BLaER1 (cell line): ENCODE data around the gene MAMLD1.

ENCODE experiments used
- H3K27ac ChIP-seq: shearing (Covaris generic); formaldehyde crosslinking; 2 replicates; pipeline ENCODE4 v1.8.1; 2022
- H3K27me3 ChIP-seq: shearing (Covaris generic); formaldehyde crosslinking; 2 replicates; pipeline ENCODE4 v1.8.1; 2022
- H3K36me3 ChIP-seq: shearing (Covaris generic); formaldehyde crosslinking; 2 replicates; pipeline ENCODE4 v1.8.1; 2022
- H3K4me1 ChIP-seq: shearing (Covaris generic); formaldehyde crosslinking; 2 replicates; pipeline ENCODE4 v1.8.1; 2022
- H3K4me2 ChIP-seq: shearing (Covaris generic); formaldehyde crosslinking; 2 replicates; pipeline ENCODE4 v1.8.1; 2022
- H3K4me3 ChIP-seq: shearing (Covaris generic); formaldehyde crosslinking; 2 replicates; pipeline ENCODE4 v1.8.1; 2022
- H3K9ac ChIP-seq: shearing (Covaris generic); formaldehyde crosslinking; 2 replicates; pipeline ENCODE4 v1.8.1; 2022
- H3K9me3 ChIP-seq: shearing (Covaris generic); formaldehyde crosslinking; 2 replicates; pipeline ENCODE4 v1.8.1; 2022
- H4K20me1 ChIP-seq: shearing (Covaris generic); formaldehyde crosslinking; 2 replicates; pipeline ENCODE4 v1.8.1; 2022
- Cebpa-rat ChIP-seq: shearing (Covaris generic); IDR thresholded peaks from 2 replicates; pipeline ENCODE4 v1.8.1; 2022

Gene MAMLD1

GRCh38 chrX:150454083-150454482, 91.0 kb downstream of the MAMLD1 start:
- Histone ChIP-seq H3K4me2 (no peak overlapping the region), H4K20me1 (no peaks in the 10 kb centered on the region), H3K9me3 (no peaks in the 10 kb centered on the region), H3K36me3 (no peaks in the 10 kb centered on the region), H3K4me1 (peaks cover 13% of the 10 kb centered on the region), H3K4me3 (no peak overlapping the region), H3K9ac (no peak overlapping the region), H3K27ac (no peak overlapping the region), H3K27me3 (no peaks in the 10 kb centered on the region)
- TF ChIP-seq Cebpa-rat = no peak

GRCh38 chrX:150454508-150455214, 91.5 kb downstream of the MAMLD1 start:
- no peak for TF ChIP-seq Cebpa-rat
- Histone ChIP-seq H3K36me3 (no peaks in the 10 kb centered on the region), H3K27me3 (no peaks in the 10 kb centered on the region), H3K4me3 (no peak overlapping the region), H4K20me1 (no peaks in the 10 kb centered on the region), H3K9me3 (no peaks in the 10 kb centered on the region), H3K4me1 (peaks cover 13% of the 10 kb centered on the region), H3K27ac (no peak overlapping the region), H3K4me2 (no peak overlapping the region), H3K9ac (no peak overlapping the region)

DNA sequence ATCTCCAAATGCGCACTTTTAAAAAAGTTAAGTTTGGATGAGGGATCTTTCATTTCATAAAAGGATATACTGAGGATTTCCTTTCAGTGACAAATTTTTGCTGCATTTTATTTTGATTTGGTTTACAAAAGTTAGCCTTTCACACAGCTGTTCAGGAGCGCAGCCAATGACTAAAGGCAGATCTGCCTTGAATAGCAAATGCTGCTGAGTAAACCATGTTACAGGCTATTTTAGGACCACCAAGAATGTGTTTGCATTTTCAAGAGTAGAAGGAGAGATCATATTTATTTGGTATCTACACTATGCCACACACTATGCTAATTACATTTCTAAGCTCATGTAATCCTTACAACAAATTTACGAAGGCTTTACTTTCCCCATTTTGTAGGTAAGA, 92.1 kb downstream of the MAMLD1 start:
- Histone ChIP-seq H3K9ac (no peak overlapping the region), H3K4me1 (peaks cover 10% of the 10 kb centered on the region), H3K9me3 (no peaks in the 10 kb centered on the region), H3K4me2 (no peak overlapping the region), H3K4me3 (no peak overlapping the region), H4K20me1 (no peaks in the 10 kb centered on the region), H3K36me3 (no peaks in the 10 kb centered on the region), H3K27me3 (no peaks in the 10 kb centered on the region), H3K27ac (no peak overlapping the region)
- no peak for TF ChIP-seq Cebpa-rat

- Histone ChIP-seq H3K27me3 (no peaks in the 10 kb centered on the region), H3K36me3 (no peaks in the 10 kb centered on the region), H3K9ac (no peak overlapping the region), H4K20me1 (no peaks in the 10 kb centered on the region), H3K27ac (no peak overlapping the region), H3K9me3 (no peaks in the 10 kb centered on the region), H3K4me3 (no peak overlapping the region), H3K4me1 (no peaks in the 10 kb centered on the region), H3K4me2 (no peak overlapping the region)
- TF ChIP-seq Cebpa-rat = no peak
Measured at GRCh38 chrX:150456466-150456865, 93.3 kb downstream of the MAMLD1 start.

GRCh38 chrX:150456941-150457340, 93.8 kb downstream of the MAMLD1 start:
- no peaks in the 10 kb centered on the region for H3K4me1 ChIP-seq
- no peak overlapping the region for H3K27ac ChIP-seq
- H4K20me1 ChIP-seq = no peaks in the 10 kb centered on the region
- no peaks in the 10 kb centered on the region for H3K9me3 ChIP-seq
- TF ChIP-seq Cebpa-rat = no peak
- H3K4me3 ChIP-seq = no peak overlapping the region
- H3K27me3 ChIP-seq = no peaks in the 10 kb centered on the region
- H3K4me2 ChIP-seq = no peak overlapping the region
- no peaks in the 10 kb centered on the region for H3K36me3 ChIP-seq
- no peak overlapping the region for H3K9ac ChIP-seq

DNA sequence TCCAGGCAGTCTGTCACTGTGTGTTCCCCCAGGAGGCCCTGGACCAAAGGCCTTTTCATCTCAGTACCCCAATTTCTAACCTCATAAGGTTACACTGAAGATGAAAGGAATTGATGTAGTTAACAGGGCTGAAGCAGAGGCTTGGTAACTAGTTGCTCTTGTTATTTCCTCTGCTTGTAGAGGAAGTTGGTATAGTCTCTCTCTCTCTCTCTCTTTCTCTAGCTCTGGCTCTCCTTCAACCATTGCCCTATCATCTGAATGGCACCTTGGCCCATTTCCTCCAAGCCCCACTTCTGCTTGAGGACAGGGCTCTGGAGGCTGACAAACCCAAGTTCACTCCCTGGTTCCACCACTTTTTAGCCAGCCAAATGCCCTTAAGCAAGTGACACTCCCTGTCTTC, 96.1 kb downstream of the MAMLD1 start:
- Histone ChIP-seq H3K36me3 (no peaks in the 10 kb centered on the region), H3K4me3 (no peak overlapping the region), H3K4me2 (no peak overlapping the region), H3K27me3 (no peaks in the 10 kb centered on the region), H4K20me1 (no peaks in the 10 kb centered on the region), H3K4me1 (no peaks in the 10 kb centered on the region), H3K27ac (no peak overlapping the region), H3K9me3 (no peaks in the 10 kb centered on the region), H3K9ac (no peak overlapping the region)
- no peak for TF ChIP-seq Cebpa-rat

- H4K20me1 ChIP-seq = no peaks in the 10 kb centered on the region
- no peak overlapping the region for H3K27ac ChIP-seq
- no peak overlapping the region for H3K9ac ChIP-seq
- H3K27me3 ChIP-seq = no peaks in the 10 kb centered on the region
- no peaks in the 10 kb centered on the region for H3K9me3 ChIP-seq
- no peak for TF ChIP-seq Cebpa-rat
- no peaks in the 10 kb centered on the region for H3K36me3 ChIP-seq
- no peak overlapping the region for H3K4me3 ChIP-seq
- no peak overlapping the region for H3K4me2 ChIP-seq
- no peaks in the 10 kb centered on the region for H3K4me1 ChIP-seq
Measured at GRCh38 chrX:150460063-150460462, 96.9 kb downstream of the MAMLD1 start.

DNA sequence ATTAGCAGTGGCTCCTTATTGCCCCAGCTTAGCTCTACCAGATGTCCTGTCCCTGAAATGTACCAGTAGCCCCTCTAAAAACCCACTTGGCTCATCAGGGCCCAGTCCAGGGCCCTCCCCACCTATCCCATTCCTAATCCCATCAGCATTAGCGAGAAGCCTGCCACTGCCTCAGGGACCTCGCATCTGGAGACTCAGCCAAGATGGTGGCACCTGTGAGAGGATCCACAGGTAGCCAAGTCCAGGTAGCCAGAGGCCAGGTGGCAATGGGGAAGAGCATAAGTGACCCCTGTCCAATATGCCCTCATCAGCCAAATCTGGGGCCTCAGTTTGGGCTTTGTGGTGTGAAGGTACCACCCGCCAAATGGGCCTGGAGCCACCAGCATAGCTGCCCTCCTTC, 97.7 kb downstream of the MAMLD1 start:
- Histone ChIP-seq H3K27me3 (no peaks in the 10 kb centered on the region), H3K9ac (no peak overlapping the region), H3K9me3 (no peaks in the 10 kb centered on the region), H3K4me1 (no peaks in the 10 kb centered on the region), H3K4me2 (no peak overlapping the region), H3K4me3 (no peak overlapping the region), H3K27ac (no peak overlapping the region), H4K20me1 (no peaks in the 10 kb centered on the region), H3K36me3 (no peaks in the 10 kb centered on the region)
- TF ChIP-seq Cebpa-rat = no peak

GRCh38 chrX:150463566-150463965, 100.4 kb downstream of the MAMLD1 start:
- Histone ChIP-seq H3K9ac (no peak overlapping the region), H3K9me3 (no peaks in the 10 kb centered on the region), H4K20me1 (no peaks in the 10 kb centered on the region), H3K36me3 (no peaks in the 10 kb centered on the region), H3K4me3 (no peak overlapping the region), H3K4me2 (no peak overlapping the region), H3K4me1 (no peaks in the 10 kb centered on the region), H3K27ac (no peak overlapping the region), H3K27me3 (no peaks in the 10 kb centered on the region)
- no peak for TF ChIP-seq Cebpa-rat

DNA sequence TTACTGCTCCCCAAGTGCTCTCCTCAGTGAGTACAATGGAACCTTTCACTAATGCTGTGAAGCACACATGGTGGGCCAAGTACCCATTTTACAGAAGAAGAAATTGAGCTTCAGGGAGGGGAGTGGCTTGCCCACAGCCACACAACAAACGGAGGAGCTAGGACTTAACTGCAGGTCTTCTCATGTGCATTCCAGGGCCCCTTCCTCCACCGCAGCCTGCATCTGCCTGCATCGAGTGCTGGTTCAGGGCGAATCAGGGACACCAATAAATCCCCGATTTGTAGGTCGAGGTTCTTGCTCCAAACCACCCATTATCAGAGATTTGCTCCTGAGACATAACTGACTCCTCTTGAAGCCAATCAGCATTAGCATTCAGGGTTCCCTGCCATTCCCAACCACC, 100.9 kb downstream of the MAMLD1 start:
- no peak overlapping the region for H3K4me3 ChIP-seq
- H3K9me3 ChIP-seq = no peaks in the 10 kb centered on the region
- H3K27me3 ChIP-seq = no peaks in the 10 kb centered on the region
- no peak overlapping the region for H3K4me2 ChIP-seq
- no peak overlapping the region for H3K9ac ChIP-seq
- H3K27ac ChIP-seq = no peak overlapping the region
- no peaks in the 10 kb centered on the region for H3K4me1 ChIP-seq
- no peak for TF ChIP-seq Cebpa-rat
- H3K36me3 ChIP-seq = no peaks in the 10 kb centered on the region
- no peaks in the 10 kb centered on the region for H4K20me1 ChIP-seq

- H3K9ac ChIP-seq = no peak overlapping the region
- TF ChIP-seq Cebpa-rat = no peak
- no peaks in the 10 kb centered on the region for H4K20me1 ChIP-seq
- no peaks in the 10 kb centered on the region for H3K4me1 ChIP-seq
- no peak overlapping the region for H3K4me2 ChIP-seq
- H3K4me3 ChIP-seq = no peak overlapping the region
- no peak overlapping the region for H3K27ac ChIP-seq
- H3K9me3 ChIP-seq = no peaks in the 10 kb centered on the region
- H3K36me3 ChIP-seq = no peaks in the 10 kb centered on the region
- no peaks in the 10 kb centered on the region for H3K27me3 ChIP-seq
Measured at GRCh38 chrX:150465326-150465725, 102.2 kb downstream of the MAMLD1 start.
